CD14-positive monocyte (primary cell): ENCODE results near the gene UBAP1L. TPM values are rescaled to one million over a fixed set of nuclear protein-coding genes. Genes with fewer than 3 reads are reported as not detected.

Experiments used
- DNase-seq, 3 donors: peaks; one replicate each; pipeline ENCODE4 v3.0.0-alpha.2; 2011 to 2022
- H2AFZ ChIP-seq: 2 replicates; pipeline ENCODE4 v1.6.0; 2012; ENCODE audit warnings: mild to moderate bottlenecking, low read depth, low read length, inconsistent platforms; ENCODE audit not compliant: insufficient read depth, poor library complexity, severe bottlenecking
- H3K27ac ChIP-seq, 2 donors: 1 replicate in 1 of 2; 2 replicates in 1 of 2; pipeline ENCODE4 v1.5.1; 2012 to 2013; ENCODE audit warnings: low read length in 2 of 2, control low read depth in 1 of 2, inconsistent platforms in 1 of 2, low read depth in 1 of 2, mild to moderate bottlenecking in 1 of 2
- H3K27me3 ChIP-seq, 2 donors: one replicate each; pipeline versions ENCODE4 v1.6.0 to v1.6.1; 2011 to 2013; ENCODE audit warnings: low read length in 2 of 2; ENCODE audit not compliant: control insufficient read depth in 2 of 2, insufficient read depth in 2 of 2
- H3K36me3 ChIP-seq, 2 donors: replicated peaks in 1 of 2; 1 replicate in 1 of 2; 2 replicates in 1 of 2; pipeline versions ENCODE4 v1.5.1 to v1.6.1; 2012 to 2013; ENCODE audit warnings: low read length in 2 of 2, control low read depth in 1 of 2, inconsistent platforms in 1 of 2, mild to moderate bottlenecking in 1 of 2; ENCODE audit not compliant: insufficient read depth in 2 of 2, control insufficient read depth in 1 of 2
- H3K4me1 ChIP-seq, 2 donors: 1 replicate in 1 of 2; 2 replicates in 1 of 2; pipeline versions ENCODE4 v1.5.1 to v1.6.1; 2012 to 2013; ENCODE audit warnings: low read length in 2 of 2, control low read depth in 1 of 2, inconsistent platforms in 1 of 2, mild to moderate bottlenecking in 1 of 2, moderate library complexity in 1 of 2; ENCODE audit not compliant: insufficient read depth in 2 of 2, control insufficient read depth in 1 of 2
- H3K4me2 ChIP-seq: replicated peaks from 2 replicates; pipeline ENCODE3; 2012; ENCODE audit warnings: low read length, moderate library complexity, mild to moderate bottlenecking; ENCODE audit not compliant: poor library complexity, severe bottlenecking; ENCODE audit errors: extremely low read depth
- H3K4me3 ChIP-seq, 3 experiments: fragments of 200-600 bp in 1 of 3; sonication (generic) in 1 of 3; replicated peaks in 1 of 3; 1 replicate in 2 of 3; 2 replicates in 1 of 3; pipeline ENCODE4 v1.5.1; 2011 to 2013; ENCODE audit warnings: low read length in 3 of 3, mild to moderate bottlenecking in 3 of 3, control low read depth in 2 of 3, low read depth in 2 of 3, inconsistent platforms in 1 of 3, moderate library complexity in 1 of 3
- H3K79me2 ChIP-seq: 2 replicates; pipeline ENCODE4 v1.6.0; 2012; ENCODE audit warnings: mild to moderate bottlenecking, control low read depth, inconsistent platforms, low read length, moderate library complexity; ENCODE audit not compliant: insufficient read depth
- H3K9ac ChIP-seq: 2 replicates; pipeline ENCODE4 v1.6.0; 2017; ENCODE audit warnings: low read length, mild to moderate bottlenecking; ENCODE audit not compliant: insufficient read depth, poor library complexity, severe bottlenecking
- H3K9me3 ChIP-seq, 2 donors: replicated peaks in 1 of 2; 1 replicate in 1 of 2; 2 replicates in 1 of 2; pipeline versions ENCODE4 v1.5.1 to v1.6.1; 2012 to 2013; ENCODE audit warnings: low read length in 2 of 2, control low read depth in 1 of 2; ENCODE audit not compliant: control insufficient read depth in 1 of 2, insufficient read depth in 1 of 2
- H4K20me1 ChIP-seq: 2 replicates; pipeline ENCODE4 v1.6.0; 2012; ENCODE audit warnings: mild to moderate bottlenecking, low read length, control low read depth, moderate library complexity; ENCODE audit not compliant: insufficient read depth
- H3K27ac Mint-ChIP-seq, 7 donors: one replicate each; pipeline ENCODE4 v1.8.0; 2020; ENCODE audit warnings: mild to moderate bottlenecking in 7 of 7, mixed read lengths in 7 of 7, moderate library complexity in 6 of 7, inconsistent platforms in 2 of 7
- H3K27me3 Mint-ChIP-seq, 3 donors: one replicate each; pipeline ENCODE4 v1.8.0; 2021 to 2022; ENCODE audit warnings: low read depth in 3 of 3, mild to moderate bottlenecking in 3 of 3, mixed read lengths in 3 of 3, moderate library complexity in 3 of 3, inconsistent platforms in 1 of 3
- H3K36me3 Mint-ChIP-seq, 2 donors: one replicate each; pipeline ENCODE4 v1.8.0; 2020; ENCODE audit warnings: mixed read lengths in 2 of 2, inconsistent platforms in 1 of 2, mild to moderate bottlenecking in 1 of 2
- H3K4me1 Mint-ChIP-seq: one replicate; pipeline ENCODE4 v1.8.0; 2020; ENCODE audit warnings: mild to moderate bottlenecking, mixed read lengths
- H3K4me3 Mint-ChIP-seq, 2 donors: one replicate each; pipeline ENCODE4 v1.8.0; 2020; ENCODE audit warnings: mild to moderate bottlenecking in 2 of 2, mixed read lengths in 2 of 2, moderate library complexity in 1 of 2
- H3K9me3 Mint-ChIP-seq, 7 donors: one replicate each; pipeline ENCODE4 v1.8.0; 2020 to 2022; ENCODE audit warnings: mixed read lengths in 7 of 7, mild to moderate bottlenecking in 6 of 7, moderate library complexity in 6 of 7, inconsistent platforms in 2 of 7
- whole genome bisulfite sequencing: methylation state at CpG from one replicate; pipeline ENCODE4 v1.1.5; 2013; ENCODE audit warnings: missing lambda C conversion rate; ENCODE audit not compliant: insufficient coverage; 5-methylcytosine and 5-hydroxymethylcytosine counted together
- intact Hi-C, 2 donors: fragments of 100-400 bp; cut with micrococcal nuclease; formaldehyde crosslinking; loops; one replicate each; pipeline versions ENCODE4 v1.15.0 to v1.15.1; 2023
- polyA plus RNA-seq, 3 donors: library from polyadenylated mRNA; depleted of rRNA in 1 of 3; unstranded in 2 of 3; stranded (reverse) in 1 of 3; fragments of 300-500 nt in 2 of 3; fragments of >200 nt in 1 of 3; fragmentation: Illumina TruSeq in 2 of 3; gene quantifications; 1 replicate in 2 of 3; 2 replicates in 1 of 3; pipeline ENCODE4 v1.2.3, GENCODE V29; 2012 to 2021
- TF ChIP-seq, protein P1 (sequence below): fragments of 200-600 bp; IDR thresholded peaks from one replicate; pipeline ENCODE4 v1.8.0; 2022; ENCODE audit warnings: antibody characterized with exemption, mild to moderate bottlenecking

The UBAP1L gene
- polyA plus RNA-seq, 3 donors: 4.8 TPM; not detected in 2

DNA sequence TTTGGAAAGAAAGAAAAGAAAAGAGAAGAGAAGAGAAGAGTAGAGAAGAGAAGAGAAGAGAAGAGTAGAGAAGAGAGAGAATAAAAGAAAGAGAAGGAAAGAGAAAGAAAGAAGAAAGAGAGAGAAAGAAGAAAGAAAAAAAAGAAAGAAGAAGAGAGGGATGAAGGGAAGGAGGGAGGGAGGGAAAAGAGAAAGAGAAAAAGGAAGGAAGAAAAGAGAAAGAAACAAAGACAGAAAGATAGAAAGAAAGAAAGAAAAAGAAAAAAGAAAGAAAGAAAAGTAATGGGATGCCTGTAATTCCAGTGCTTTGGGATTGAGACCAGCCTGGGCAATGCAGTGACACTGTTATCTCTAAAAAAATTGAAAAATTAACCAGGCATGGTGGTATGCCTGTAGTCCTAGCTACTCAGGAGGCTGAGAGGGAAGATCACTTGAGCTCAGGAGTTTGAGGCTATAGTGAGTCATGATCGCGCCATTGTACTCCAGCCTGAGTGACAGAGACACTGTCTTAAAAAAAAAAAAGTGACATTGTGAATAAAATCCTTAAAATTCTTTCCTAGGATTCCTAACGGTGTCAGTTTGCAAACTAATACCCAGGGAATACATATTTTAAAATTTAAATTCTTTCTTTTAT is 48.9 kb downstream of the UBAP1L start:
- intact Hi-C loops: no loop called here
- peaks cover 33 to 40% of the 10 kb centered on the region in 2 donors for H3K27me3 ChIP-seq
- H3K27ac ChIP-seq: no peak overlapping the region
- no peak for DNase-seq
- no peak overlapping the region for H3K4me3 ChIP-seq
- Mint-ChIP-seq H3K36me3 (peaks cover 0 to 4% of the 10 kb centered on the region in 2 donors), H3K4me3 (peak overlapping the region in 1 of 2 donors; percentile 74), H3K27me3 (peaks cover 44 to 57% (median 57%) of the 10 kb centered on the region in 3 donors), H3K27ac (no peak overlapping the region), H3K9me3 (peaks cover 0 to 7% (median 0%) of the 10 kb centered on the region in 7 donors), H3K4me1 (peaks cover 3% of the 10 kb centered on the region)
- TF ChIP-seq, protein P1, sequence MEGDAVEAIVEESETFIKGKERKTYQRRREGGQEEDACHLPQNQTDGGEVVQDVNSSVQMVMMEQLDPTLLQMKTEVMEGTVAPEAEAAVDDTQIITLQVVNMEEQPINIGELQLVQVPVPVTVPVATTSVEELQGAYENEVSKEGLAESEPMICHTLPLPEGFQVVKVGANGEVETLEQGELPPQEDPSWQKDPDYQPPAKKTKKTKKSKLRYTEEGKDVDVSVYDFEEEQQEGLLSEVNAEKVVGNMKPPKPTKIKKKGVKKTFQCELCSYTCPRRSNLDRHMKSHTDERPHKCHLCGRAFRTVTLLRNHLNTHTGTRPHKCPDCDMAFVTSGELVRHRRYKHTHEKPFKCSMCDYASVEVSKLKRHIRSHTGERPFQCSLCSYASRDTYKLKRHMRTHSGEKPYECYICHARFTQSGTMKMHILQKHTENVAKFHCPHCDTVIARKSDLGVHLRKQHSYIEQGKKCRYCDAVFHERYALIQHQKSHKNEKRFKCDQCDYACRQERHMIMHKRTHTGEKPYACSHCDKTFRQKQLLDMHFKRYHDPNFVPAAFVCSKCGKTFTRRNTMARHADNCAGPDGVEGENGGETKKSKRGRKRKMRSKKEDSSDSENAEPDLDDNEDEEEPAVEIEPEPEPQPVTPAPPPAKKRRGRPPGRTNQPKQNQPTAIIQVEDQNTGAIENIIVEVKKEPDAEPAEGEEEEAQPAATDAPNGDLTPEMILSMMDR: no peak
- H3K9me3 ChIP-seq: peaks cover 0 to 8% of the 10 kb centered on the region in 2 donors
- H3K4me2 ChIP-seq: no peak overlapping the region
- no peaks in the 10 kb centered on the region for H4K20me1 ChIP-seq
- 100% methylated on average over 1 of the region's 3 CpGs for WGBS
- no peaks in the 10 kb centered on the region for H3K36me3 ChIP-seq
- H3K4me1 ChIP-seq: peaks cover 0 to 8% of the 10 kb centered on the region in 2 donors
- no peaks in the 10 kb centered on the region for H3K79me2 ChIP-seq
- no peak overlapping the region for H2AFZ ChIP-seq
- H3K9ac ChIP-seq: no peak overlapping the region

GRCh38 chr15:65062726-65063125 is 52.3 kb downstream of the UBAP1L start:
- Mint-ChIP-seq H3K36me3 (peaks cover 0 to 2% of the 10 kb centered on the region in 2 donors), H3K4me1 (peaks cover 3% of the 10 kb centered on the region), H3K9me3 (peaks cover 0 to 5% (median 0%) of the 10 kb centered on the region in 7 donors), H3K27me3 (peaks cover 28 to 39% (median 37%) of the 10 kb centered on the region in 3 donors), H3K4me3 (no peak overlapping the region), H3K27ac (no peak overlapping the region)
- no peak overlapping the region for H3K9ac ChIP-seq
- H3K4me2 ChIP-seq: no peak overlapping the region
- H2AFZ ChIP-seq: no peak overlapping the region
- H3K79me2 ChIP-seq: no peaks in the 10 kb centered on the region
- no peaks in the 10 kb centered on the region for H3K36me3 ChIP-seq
- DNase-seq: no peak
- peaks cover 19 to 28% of the 10 kb centered on the region in 2 donors for H3K27me3 ChIP-seq
- H3K9me3 ChIP-seq: peaks cover 0 to 8% of the 10 kb centered on the region in 2 donors
- TF ChIP-seq, protein P1: no peak
- no peaks in the 10 kb centered on the region for H4K20me1 ChIP-seq
- H3K27ac ChIP-seq: no peak overlapping the region
- intact Hi-C loops: no loop called here
- no peak overlapping the region for H3K4me3 ChIP-seq
- WGBS: no CpG with 5 or more reads among the region's 5 CpGs
- H3K4me1 ChIP-seq: peaks cover 0 to 5% of the 10 kb centered on the region in 2 donors
